GM18499 (cell line): Measurements from ENCODE around the gene RTEL1.

Source experiments
- ATAC-seq: cut with Tn5 transposase; IDR thresholded peaks from one replicate; pipeline ENCODE4 v1.9.1; 2021; ENCODE audit warnings: moderate number of reproducible peaks; ENCODE audit not compliant: insufficient read depth, unreplicated experiment

The RTEL1 gene

DNA sequence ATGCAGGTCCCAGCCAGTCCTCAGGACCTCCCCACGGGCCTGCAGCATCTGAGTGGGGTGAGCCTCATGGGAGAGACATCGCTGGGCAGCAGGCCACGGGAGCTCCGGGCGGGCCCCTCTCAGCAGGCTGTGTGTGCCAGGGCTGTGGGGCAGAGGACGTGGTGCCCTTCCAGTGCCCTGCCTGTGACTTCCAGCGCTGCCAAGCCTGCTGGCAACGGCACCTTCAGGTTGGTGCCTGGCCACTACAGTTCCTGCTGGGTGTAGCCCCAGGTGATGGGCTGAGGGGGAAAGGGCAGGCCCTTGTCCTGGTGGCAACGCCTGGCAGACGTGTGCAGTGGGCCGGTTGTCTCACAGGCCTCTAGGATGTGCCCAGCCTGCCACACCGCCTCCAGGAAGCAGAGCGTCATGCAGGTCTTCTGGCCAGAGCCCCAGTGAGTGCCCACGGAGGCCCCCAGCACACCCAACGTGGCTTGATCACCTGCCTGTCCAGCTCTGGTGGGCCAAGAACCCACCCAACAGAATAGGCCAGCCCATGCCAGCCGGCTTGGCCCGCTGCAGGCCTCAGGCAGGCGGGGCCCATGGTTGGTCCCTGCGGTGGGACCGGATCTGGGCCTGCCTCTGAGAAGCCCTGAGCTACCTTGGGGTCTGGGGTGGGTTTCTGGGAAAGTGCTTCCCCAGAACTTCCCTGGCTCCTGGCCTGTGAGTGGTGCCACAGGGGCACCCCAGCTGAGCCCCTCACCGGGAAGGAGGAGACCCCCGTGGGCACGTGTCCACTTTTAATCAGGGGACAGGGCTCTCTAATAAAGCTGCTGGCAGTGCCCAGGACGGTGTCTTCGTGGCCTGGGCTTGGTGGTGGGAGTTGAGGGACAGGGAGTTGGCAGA lies 37.6 kb downstream of the RTEL1 start:
- no peak for ATAC-seq

DNA sequence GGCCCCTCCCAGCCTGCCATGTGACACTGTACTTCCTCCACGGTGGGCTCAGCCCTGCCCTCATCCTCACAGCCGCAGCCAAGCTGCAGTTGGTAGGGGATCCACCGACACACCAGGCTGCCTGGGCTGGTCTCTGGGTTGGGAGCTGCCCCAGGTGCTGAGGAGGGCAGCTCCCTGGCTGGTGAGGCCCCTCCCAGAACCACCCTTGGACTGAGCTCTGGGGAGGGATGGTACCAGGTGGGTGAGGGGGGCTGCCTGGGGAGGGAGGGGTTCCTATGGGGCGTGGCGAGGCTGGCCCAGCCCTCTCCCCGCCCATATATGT lies 38.2 kb downstream of the RTEL1 start:
- no peak for ATAC-seq

DNA sequence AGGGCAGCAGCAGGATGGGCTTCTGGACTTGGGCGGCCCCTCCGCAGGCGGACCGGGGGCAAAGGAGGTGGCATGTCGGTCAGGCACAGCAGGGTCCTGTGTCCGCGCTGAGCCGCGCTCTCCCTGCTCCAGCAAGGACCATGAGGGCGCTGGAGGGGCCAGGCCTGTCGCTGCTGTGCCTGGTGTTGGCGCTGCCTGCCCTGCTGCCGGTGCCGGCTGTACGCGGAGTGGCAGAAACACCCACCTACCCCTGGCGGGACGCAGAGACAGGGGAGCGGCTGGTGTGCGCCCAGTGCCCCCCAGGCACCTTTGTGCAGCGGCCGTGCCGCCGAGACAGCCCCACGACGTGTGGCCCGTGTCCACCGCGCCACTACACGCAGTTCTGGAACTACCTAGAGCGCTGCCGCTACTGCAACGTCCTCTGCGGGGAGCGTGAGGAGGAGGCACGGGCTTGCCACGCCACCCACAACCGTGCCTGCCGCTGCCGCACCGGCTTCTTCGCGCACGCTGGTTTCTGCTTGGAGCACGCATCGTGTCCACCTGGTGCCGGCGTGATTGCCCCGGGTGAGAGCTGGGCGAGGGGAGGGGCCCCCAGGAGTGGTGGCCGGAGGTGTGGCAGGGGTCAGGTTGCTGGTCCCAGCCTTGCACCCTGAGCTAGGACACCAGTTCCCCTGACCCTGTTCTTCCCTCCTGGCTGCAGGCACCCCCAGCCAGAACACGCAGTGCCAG lies 38.7 kb downstream of the RTEL1 start, which contains the start of gene TNFRSF6B:
TNFRSF6B (plus strand) TSS at position 25 of the 729 bp plus-strand sequence; CDS start at position 141, 116 bp downstream.
- no peak for ATAC-seq

DNA sequence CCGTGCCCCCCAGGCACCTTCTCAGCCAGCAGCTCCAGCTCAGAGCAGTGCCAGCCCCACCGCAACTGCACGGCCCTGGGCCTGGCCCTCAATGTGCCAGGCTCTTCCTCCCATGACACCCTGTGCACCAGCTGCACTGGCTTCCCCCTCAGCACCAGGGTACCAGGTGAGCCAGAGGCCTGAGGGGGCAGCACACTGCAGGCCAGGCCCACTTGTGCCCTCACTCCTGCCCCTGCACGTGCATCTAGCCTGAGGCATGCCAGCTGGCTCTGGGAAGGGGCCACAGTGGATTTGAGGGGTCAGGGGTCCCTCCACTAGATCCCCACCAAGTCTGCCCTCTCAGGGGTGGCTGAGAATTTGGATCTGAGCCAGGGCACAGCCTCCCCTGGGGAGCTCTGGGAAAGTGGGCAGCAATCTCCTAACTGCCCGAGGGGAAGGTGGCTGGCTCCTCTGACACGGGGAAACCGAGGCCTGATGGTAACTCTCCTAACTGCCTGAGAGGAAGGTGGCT lies 39.3 kb downstream of the RTEL1 start:
- ATAC-seq = no peak

DNA sequence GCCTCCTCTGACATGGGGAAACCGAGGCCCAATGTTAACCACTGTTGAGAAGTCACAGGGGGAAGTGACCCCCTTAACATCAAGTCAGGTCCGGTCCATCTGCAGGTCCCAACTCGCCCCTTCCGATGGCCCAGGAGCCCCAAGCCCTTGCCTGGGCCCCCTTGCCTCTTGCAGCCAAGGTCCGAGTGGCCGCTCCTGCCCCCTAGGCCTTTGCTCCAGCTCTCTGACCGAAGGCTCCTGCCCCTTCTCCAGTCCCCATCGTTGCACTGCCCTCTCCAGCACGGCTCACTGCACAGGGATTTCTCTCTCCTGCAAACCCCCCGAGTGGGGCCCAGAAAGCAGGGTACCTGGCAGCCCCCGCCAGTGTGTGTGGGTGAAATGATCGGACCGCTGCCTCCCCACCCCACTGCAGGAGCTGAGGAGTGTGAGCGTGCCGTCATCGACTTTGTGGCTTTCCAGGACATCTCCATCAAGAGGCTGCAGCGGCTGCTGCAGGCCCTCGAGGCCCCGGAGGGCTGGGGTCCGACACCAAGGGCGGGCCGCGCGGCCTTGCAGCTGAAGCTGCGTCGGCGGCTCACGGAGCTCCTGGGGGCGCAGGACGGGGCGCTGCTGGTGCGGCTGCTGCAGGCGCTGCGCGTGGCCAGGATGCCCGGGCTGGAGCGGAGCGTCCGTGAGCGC lies 39.9 kb downstream of the RTEL1 start:
- ATAC-seq = no peak

DNA sequence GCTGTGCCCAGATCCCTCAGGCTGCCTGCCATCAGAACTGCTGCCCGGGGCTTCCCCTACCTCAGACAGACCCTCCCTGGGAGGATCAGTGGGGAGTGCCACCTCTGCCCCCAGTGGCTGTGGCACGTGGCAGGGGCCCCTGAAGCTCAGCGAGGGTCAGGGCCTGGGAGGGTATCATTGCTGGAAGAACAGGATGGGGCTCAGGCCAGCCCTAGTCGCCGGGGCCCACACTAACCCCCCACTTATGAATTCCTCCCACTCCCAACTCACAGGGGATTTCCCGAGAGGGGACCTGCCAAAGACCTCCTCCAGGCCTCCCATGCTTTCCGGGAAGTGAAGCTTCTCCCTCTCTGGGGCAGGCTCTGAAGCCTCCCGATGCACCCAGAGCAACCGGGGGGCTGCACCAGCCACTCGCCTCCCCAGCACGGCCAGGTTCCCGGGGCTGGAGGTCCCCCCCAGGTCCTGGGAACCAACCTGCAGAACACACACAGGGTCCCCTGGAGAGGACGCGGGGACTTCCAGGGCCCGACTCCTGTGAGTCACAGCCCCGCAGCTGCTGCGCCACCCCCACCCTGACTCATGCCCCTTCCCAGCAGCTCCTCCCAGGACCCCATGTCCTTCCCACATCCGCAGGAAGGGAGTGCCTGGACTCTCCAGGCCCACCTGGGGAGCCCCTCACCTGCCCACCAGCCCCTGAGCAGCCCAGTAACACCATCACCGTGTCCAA lies 40.8 kb downstream of the RTEL1 start:
- ATAC-seq = no peak

DNA sequence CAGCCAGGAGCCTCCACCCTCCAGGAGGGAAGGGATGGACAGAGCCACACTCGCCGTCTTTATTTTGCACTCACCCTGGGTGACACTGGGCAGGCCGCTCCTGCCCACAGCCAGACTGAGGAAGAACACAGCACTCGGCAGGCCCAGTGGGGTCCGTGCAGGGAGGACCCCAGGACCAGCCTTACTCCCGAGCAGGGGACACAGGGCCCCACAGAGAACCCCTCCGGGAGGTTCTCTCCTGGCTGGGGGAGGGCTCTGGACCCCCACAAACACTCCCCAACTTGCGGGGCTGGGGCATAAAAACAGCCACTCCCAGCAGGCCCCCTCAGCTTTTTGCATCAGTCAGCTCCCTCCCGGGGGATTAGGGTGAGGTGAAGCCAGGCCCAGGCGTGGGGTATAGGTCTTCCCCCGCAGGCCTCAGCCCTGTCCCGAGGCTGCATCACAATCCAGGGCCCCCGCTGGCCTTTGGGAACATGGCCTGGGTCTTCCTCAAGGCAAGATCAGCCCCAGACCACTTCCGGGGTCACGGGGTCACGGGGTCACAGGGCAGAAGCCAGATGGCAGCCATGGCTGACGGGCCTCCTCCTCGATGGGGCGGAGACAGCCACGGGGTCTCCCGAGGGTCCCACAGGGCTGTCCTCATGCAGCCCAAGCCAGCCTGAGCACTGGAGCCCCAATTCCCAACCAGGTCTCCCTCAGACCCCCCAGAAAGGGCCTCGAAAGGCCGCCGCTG lies 41.5 kb downstream of the RTEL1 start:
- ATAC-seq = no peak

DNA sequence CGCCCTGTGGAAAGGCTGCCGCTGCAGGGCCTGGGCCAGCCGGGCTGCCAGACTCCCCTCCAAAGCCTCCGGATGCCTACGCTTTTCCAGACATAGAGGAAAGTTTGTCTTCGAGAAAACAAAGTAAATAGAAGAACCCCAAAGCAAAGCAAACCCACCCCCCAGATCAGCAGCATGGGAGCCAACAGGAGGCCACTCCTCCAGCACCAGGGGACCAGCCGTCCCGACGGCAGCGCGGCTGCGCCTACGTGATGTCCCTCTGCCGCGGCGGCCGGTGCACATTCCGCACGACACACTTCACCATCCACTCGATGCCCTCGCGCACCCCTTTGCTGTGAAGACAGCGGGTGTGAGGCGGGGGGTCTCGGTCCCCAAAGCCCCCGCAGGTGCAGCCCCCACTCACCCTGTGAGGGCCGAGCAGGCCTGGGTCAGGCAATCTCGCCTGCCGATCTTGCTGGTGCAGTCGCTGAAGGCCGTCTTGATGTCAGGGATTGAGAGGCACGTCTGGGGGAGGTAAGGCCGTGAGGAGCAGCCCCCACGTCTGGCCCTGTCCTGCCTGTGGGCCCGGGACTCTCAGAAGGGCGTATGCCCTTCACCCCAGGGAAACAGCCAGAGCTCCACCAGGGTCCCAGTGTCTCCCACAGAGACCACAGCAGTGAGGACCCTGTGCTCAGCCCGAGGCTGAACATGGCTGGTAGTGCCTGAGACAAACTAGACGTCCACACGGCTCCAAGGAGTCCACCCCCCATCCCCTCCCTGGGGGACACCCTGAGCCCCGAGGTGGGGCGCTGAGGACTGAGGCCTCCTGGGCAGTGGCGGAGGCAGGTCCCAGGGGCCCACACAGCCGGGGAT lies 42.3 kb downstream of the RTEL1 start:
- ATAC-seq = no peak

DNA sequence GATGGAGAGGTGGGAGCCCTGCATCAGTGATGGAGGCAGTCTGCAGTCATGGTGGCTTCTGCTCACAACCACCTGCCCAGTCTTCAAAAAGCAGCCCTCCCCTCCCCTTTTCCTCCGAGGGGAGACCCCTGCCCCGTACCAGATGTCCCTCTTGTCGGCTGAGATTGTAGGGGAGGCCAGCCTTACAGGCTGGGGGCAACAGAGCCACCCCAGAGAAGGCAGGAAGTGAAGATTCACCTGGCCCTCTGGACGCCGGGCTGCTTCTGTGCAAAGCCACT lies 42.9 kb downstream of the RTEL1 start:
- no peak for ATAC-seq

DNA sequence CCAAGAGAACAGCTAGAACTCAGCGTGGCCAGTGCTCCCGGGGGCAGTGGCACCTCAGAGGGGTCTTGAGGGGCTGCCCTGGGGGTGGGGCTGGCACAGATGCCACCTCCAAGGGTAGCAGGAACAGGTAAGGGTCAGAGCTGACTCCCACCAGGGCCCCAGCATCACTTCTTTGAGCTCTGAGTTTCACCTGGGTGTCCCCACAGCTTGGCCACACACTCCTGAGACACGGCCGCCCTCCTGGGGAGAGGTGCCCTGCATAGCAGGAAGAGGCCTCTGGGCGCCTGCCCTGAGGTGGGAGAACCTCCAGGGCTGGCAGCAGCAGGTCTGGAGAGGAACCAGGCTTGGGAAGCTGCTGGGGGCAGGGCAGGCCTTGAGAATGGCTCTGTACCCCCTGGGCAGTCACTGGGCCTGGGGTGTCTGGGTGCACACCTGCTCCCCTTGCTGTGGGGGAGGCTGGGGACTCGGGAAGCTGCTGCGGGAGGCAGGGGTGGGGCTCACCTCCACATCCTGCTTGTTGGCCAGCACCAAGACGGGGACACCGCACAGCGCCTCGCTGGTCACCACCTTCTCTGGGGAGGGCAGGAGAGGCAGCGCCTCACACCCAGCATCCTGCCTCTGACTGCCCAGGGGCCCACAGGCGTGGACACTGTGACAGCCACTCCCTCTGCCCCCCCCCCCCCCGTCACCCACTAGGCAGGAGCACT lies 43.4 kb downstream of the RTEL1 start:
- no peak for ATAC-seq

DNA sequence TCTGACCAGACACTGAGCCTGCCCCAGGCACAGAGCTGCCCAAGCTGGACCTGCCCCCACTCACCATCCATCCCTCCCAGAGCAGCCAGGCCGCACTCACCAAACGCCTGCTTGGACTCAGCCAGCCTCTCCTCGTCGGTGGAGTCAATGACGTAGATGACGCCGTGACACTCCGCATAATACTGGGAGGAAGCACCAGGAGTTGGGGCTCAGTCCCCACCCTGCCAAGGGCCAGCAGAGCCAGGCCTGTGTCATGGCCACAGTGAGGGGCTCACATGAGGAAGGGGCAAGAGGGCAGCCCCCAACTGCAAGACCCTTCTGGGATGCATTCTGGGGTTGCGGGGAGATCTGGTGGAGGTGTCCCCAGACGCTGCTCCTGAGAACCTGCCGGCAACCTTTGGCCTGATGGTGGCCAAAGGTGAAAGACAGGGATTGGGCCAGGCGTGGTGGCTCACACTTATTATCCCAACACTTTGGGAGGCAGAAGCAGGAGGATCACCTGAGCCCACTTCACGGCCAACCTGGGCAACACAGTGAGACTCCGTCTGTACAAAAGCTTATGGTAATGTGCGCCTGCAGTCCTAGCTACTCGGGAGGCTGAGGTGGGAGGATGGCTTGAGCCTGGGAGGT lies 44.0 kb downstream of the RTEL1 start:
- ATAC-seq = no peak

DNA sequence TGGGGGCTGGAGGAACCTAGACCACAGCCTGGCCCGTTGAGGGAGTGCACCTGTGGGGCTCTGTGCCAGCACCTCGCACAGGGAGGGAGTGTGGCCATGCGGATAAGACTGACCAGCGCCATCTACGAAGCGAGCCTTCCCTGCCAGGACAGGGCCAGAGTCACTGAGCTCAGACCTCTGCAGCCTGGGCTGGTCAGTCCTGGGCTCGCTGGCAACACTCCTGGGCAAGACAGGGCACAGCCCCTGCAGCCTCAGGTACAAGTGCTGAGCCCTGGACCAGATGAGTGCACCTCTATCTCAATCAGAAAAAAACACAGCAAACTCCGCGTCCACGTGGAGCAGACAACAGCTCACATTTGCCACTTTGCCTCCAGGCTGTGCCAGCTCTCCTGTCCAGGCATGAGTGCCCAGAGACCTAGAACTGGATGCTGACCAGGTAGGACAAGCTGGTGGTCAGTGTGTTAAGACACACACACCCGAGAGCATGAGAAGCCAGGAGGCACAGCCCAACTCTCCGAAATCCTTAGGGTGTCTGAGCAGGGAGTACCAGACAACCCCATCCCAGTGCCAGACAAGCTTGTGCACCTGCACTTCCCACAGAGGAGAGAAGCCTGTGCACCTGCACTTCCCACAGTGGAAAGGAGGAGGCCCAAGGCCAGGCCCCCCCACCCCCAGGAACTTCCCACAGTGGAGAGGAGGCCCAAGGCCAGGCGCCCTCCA lies 44.8 kb downstream of the RTEL1 start:
- ATAC-seq = no peak

DNA sequence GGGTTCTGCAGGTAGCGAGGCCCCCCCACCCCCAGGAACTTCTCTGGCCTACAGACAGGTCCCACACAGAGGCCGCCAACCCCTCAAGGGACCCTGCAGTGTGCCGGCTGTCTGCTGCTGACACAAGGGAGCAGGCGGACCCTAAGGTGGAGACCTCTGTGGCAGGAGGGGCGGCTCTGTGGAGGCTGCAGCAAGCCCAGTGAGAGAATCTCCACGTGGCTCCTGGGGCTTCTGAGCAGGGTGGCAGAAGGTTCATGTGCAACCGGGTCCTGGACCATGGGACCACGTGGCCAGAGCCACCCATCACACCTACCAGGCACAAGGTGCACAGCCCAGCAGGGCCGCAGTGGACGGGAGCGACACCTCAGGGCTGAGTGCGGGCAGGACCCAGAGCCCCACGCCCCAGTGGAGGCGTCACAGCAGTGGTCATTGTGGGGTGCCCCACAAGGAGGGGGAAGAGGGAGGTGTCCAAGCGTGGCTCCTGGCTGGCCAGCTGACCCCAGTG lies 45.4 kb downstream of the RTEL1 start:
- no peak for ATAC-seq

DNA sequence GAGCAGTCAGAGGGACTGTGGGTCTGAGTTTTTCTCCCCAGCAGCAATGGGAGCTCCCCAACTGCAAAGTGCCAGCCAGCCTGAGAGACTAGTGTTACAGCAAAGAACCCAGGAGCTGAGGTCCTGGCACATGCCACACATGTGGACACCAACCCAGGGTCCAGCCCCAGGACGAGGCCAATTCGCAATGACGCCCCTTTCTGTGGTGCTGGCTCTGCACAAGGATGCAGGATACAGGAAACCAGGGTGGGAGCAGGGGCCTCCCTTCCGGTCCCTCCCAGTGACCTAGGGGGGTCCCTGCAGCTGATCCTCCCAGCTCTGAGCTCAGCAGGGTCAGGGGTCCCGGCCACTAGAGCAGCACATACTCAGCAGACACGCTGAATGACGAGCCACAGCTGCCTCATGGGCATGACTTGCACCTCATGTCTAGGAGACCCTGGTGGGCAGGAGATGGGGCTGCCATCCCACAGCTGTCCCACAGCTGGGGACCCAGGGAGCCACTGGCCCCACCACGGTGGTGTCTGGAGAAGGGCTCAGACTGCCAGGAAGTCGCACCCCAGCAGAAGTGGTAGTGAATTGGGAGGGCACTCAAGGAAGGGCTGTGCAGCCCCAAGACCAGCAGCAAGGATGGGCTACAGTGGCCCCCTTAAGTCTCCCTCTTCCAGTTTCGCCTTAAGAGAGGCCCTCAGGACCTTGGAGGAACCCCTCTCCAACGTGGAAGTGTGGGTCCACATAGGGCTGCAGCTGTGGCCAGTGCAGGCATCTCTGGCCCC lies 46.0 kb downstream of the RTEL1 start:
- no peak for ATAC-seq

DNA sequence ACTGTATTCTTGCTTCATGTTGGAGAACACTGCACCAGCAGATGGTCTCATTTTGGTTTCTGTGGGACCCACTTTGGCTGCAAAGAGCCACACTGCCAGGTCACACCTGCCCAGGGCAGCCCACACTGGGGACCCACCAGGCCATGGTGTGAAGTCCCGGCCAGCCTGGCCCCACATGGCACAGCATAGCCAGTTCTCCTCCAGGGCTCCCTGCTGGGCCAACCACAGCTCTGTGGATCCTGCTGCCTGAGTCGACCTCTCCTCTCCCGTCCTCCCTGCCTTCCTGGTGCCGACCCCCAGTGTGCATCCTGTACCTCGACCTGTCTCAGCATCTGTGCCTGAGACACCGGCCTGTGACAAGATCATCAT lies 46.6 kb downstream of the RTEL1 start:
- ATAC-seq = no peak

DNA sequence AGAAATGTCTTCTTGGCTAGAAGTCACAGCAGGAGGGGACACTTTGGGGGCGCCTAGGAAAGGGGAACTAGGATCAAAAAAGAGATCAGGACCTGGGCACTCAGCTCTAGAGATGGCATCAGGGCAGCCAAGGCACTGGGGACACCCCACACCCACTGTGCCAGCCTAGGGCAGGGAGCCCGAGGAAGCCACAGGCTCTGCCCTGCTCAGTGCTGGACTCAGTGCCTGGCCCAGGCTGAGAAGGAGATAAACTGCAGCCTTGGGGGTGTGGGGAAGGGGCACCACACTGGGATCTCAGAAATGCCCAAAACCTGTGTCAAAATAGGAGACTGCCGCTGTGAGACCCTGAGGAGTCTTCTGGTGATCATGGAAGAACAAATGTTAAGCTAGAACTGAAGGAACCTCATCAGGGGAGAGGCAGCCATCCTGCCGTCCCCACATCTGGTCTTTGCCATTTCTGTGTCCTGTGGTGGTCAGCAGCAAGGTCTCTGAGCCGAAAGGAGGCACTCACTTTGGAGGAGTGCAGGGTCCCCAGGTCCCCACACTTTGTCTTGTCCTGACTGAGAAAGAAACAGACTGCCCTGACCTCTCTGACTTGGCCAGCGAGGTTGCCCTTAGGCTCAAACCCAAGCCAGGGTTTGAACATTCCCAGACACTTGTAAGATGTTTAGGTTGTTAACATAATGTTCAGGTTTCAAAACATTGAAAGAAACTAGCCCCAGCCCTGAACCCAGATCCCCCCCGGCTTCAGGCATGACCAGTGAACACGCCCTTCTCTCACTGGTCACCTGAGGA lies 47.3 kb downstream of the RTEL1 start:
- ATAC-seq = no peak
